Measurements from ENCODE around the gene THRB. TPM values are rescaled to one million over a fixed set of nuclear protein-coding genes. Genes with fewer than 3 reads are reported as not detected.

The THRB gene
- total RNA-seq, 1 experiment from 2014 or later, result not detected

- Histone ChIP-seq H3K4me2 (ENCODE audit: low read depth, low read length, poor library complexity, severe bottlenecking) (no peak overlapping the region), H3K4me1 (ENCODE audit: low read length) (no peaks in the 10 kb centered on the region), H3K9me3 (ENCODE audit: low read length) (no peaks in the 10 kb centered on the region), H3K27me3 (ENCODE audit: low read length) (no peaks in the 10 kb centered on the region), H2AFZ (ENCODE audit: low read length) (no peak overlapping the region), H3K9ac (ENCODE audit: low read length) (no peak overlapping the region), H3K79me2 (ENCODE audit: low read length) (no peaks in the 10 kb centered on the region), H3K36me3 (ENCODE audit: insufficient read depth, low read length) (no peaks in the 10 kb centered on the region), H3K27ac (ENCODE audit: low read length) (no peak overlapping the region), H4K20me1 (ENCODE audit: insufficient read depth, low read depth, low read length) (no peaks in the 10 kb centered on the region), H3K9me2 (replicated peaks; ENCODE audit: insufficient read depth, low read length) (no peaks in the 10 kb centered on the region), H3K4me3 (ENCODE audit: low read length) (no peak overlapping the region)
- no peak for DNase-seq
These were observed 135.5 kb downstream of the THRB start for GRCh38 chr3:24359102-24359501.

- Histone ChIP-seq H3K4me1 (ENCODE audit: low read length) (no peaks in the 10 kb centered on the region), H3K36me3 (ENCODE audit: insufficient read depth, low read length) (no peaks in the 10 kb centered on the region), H3K9ac (ENCODE audit: low read length) (no peak overlapping the region), H3K9me3 (ENCODE audit: low read length) (no peaks in the 10 kb centered on the region), H3K4me2 (ENCODE audit: low read depth, low read length, poor library complexity, severe bottlenecking) (no peak overlapping the region), H3K79me2 (ENCODE audit: low read length) (no peaks in the 10 kb centered on the region), H3K4me3 (ENCODE audit: low read length) (no peak overlapping the region), H3K27me3 (ENCODE audit: low read length) (no peaks in the 10 kb centered on the region), H4K20me1 (ENCODE audit: insufficient read depth, low read depth, low read length) (no peaks in the 10 kb centered on the region), H3K9me2 (replicated peaks; ENCODE audit: insufficient read depth, low read length) (no peaks in the 10 kb centered on the region), H3K27ac (ENCODE audit: low read length) (no peak overlapping the region), H2AFZ (ENCODE audit: low read length) (no peak overlapping the region)
- DNase-seq, result no peak
These were observed 137.0 kb downstream of the THRB start for GRCh38 chr3:24357635-24358034.

DNA sequence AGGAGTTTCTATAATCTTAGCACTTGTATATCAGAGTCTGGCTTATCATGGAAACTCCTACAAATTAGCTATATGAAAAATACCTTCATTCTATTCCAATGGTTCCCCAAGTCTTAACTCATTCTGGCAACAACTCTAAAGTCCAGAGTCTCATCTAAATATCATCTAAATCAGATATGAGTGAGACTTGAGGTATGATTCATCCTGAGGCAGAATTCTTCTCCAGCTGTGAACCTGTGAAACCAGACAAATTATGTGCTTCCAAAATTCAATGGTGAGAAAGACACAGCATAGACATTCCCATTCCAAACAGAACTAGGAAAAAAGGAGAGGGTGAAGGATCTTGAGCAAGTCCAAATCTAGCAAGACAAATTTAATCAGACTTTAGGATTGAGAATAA, 138.8 kb downstream of the THRB start:
- Histone ChIP-seq H3K27ac (ENCODE audit: low read length) (no peak overlapping the region), H3K4me1 (ENCODE audit: low read length) (no peaks in the 10 kb centered on the region), H4K20me1 (ENCODE audit: insufficient read depth, low read depth, low read length) (no peaks in the 10 kb centered on the region), H3K79me2 (ENCODE audit: low read length) (no peaks in the 10 kb centered on the region), H3K4me2 (ENCODE audit: low read depth, low read length, poor library complexity, severe bottlenecking) (no peak overlapping the region), H3K4me3 (ENCODE audit: low read length) (no peak overlapping the region), H3K27me3 (ENCODE audit: low read length) (no peaks in the 10 kb centered on the region), H3K9me3 (ENCODE audit: low read length) (no peaks in the 10 kb centered on the region), H3K9me2 (replicated peaks; ENCODE audit: insufficient read depth, low read length) (no peaks in the 10 kb centered on the region), H2AFZ (ENCODE audit: low read length) (no peak overlapping the region), H3K36me3 (ENCODE audit: insufficient read depth, low read length) (no peaks in the 10 kb centered on the region), H3K9ac (ENCODE audit: low read length) (no peak overlapping the region)
- DNase-seq, result no peak

DNA sequence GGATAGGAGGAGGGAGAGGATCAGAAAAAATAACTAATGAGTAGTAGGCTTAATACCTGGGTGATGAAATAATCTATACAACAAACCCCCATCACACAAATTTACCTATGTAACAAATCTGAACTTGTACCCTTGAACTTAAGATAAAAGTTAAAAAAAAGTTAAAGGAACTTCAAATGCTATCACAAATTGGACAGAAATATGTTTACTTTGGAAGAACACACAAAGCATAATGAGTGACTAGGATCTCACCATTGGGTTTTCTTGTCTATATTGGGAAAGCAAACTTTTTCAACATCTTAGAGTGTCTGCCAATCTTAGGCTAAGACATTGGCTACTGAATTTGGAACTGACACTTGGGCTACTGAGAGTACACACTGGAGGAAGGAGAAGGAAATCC, 140.4 kb downstream of the THRB start:
- Histone ChIP-seq H3K27me3 (ENCODE audit: low read length) (no peaks in the 10 kb centered on the region), H3K79me2 (ENCODE audit: low read length) (no peaks in the 10 kb centered on the region), H3K4me2 (ENCODE audit: low read depth, low read length, poor library complexity, severe bottlenecking) (no peak overlapping the region), H3K36me3 (ENCODE audit: insufficient read depth, low read length) (no peaks in the 10 kb centered on the region), H3K4me1 (ENCODE audit: low read length) (no peaks in the 10 kb centered on the region), H3K27ac (ENCODE audit: low read length) (no peak overlapping the region), H4K20me1 (ENCODE audit: insufficient read depth, low read depth, low read length) (no peaks in the 10 kb centered on the region), H3K4me3 (ENCODE audit: low read length) (no peak overlapping the region), H3K9ac (ENCODE audit: low read length) (no peak overlapping the region), H3K9me2 (replicated peaks; ENCODE audit: insufficient read depth, low read length) (no peaks in the 10 kb centered on the region), H3K9me3 (ENCODE audit: low read length) (no peaks in the 10 kb centered on the region), H2AFZ (ENCODE audit: low read length) (no peak overlapping the region)
- DNase-seq, result no peak

GRCh38 chr3:24352893-24353553, 141.6 kb downstream of the THRB start:
- Histone ChIP-seq H3K9me3 (ENCODE audit: low read length) (no peaks in the 10 kb centered on the region), H3K4me2 (ENCODE audit: low read depth, low read length, poor library complexity, severe bottlenecking) (no peak overlapping the region), H3K27ac (ENCODE audit: low read length) (no peak overlapping the region), H3K4me1 (ENCODE audit: low read length) (no peaks in the 10 kb centered on the region), H3K9ac (ENCODE audit: low read length) (no peak overlapping the region), H3K9me2 (replicated peaks; ENCODE audit: insufficient read depth, low read length) (no peaks in the 10 kb centered on the region), H4K20me1 (ENCODE audit: insufficient read depth, low read depth, low read length) (no peaks in the 10 kb centered on the region), H3K36me3 (ENCODE audit: insufficient read depth, low read length) (no peaks in the 10 kb centered on the region), H3K27me3 (ENCODE audit: low read length) (no peaks in the 10 kb centered on the region), H2AFZ (ENCODE audit: low read length) (no peak overlapping the region), H3K4me3 (ENCODE audit: low read length) (no peak overlapping the region), H3K79me2 (ENCODE audit: low read length) (no peaks in the 10 kb centered on the region)
- no peak for DNase-seq

GRCh38 chr3:24351779-24352469, 142.7 kb downstream of the THRB start:
- H2AFZ ChIP-seq (ENCODE audit: low read length), result no peak overlapping the region

GRCh38 chr3:24349367-24350019, 145.2 kb downstream of the THRB start:
- H3K36me3 ChIP-seq (ENCODE audit: insufficient read depth, low read length), result no peaks in the 10 kb centered on the region
- H3K9ac ChIP-seq (ENCODE audit: low read length), result no peak overlapping the region
- H3K9me3 ChIP-seq (ENCODE audit: low read length), result no peaks in the 10 kb centered on the region
- H3K4me3 ChIP-seq (ENCODE audit: low read length), result no peak overlapping the region
- H3K4me2 ChIP-seq (ENCODE audit: low read depth, low read length, poor library complexity, severe bottlenecking), result no peak overlapping the region
- H3K4me1 ChIP-seq (ENCODE audit: low read length), result no peaks in the 10 kb centered on the region
- no peaks in the 10 kb centered on the region for H3K79me2 ChIP-seq (ENCODE audit: low read length)
- no peak overlapping the region for H2AFZ ChIP-seq (ENCODE audit: low read length)
- H4K20me1 ChIP-seq (ENCODE audit: insufficient read depth, low read depth, low read length), result no peaks in the 10 kb centered on the region
- H3K27me3 ChIP-seq (ENCODE audit: low read length), result no peaks in the 10 kb centered on the region
- no peak for DNase-seq
- no peak overlapping the region for H3K27ac ChIP-seq (ENCODE audit: low read length)
- H3K9me2 ChIP-seq (replicated peaks; ENCODE audit: insufficient read depth, low read length), result no peaks in the 10 kb centered on the region

More at GRCh38 chr3:24351779-24352469, 142.7 kb downstream of the THRB start:
- Histone ChIP-seq H3K27me3 (ENCODE audit: low read length) (no peaks in the 10 kb centered on the region), H3K9me3 (ENCODE audit: low read length) (no peaks in the 10 kb centered on the region), H3K4me2 (ENCODE audit: low read depth, low read length, poor library complexity, severe bottlenecking) (no peak overlapping the region), H3K79me2 (ENCODE audit: low read length) (no peaks in the 10 kb centered on the region), H4K20me1 (ENCODE audit: insufficient read depth, low read depth, low read length) (no peaks in the 10 kb centered on the region), H3K27ac (ENCODE audit: low read length) (no peak overlapping the region), H3K36me3 (ENCODE audit: insufficient read depth, low read length) (no peaks in the 10 kb centered on the region), H3K4me1 (ENCODE audit: low read length) (no peaks in the 10 kb centered on the region), H3K9ac (ENCODE audit: low read length) (no peak overlapping the region), H3K4me3 (ENCODE audit: low read length) (no peak overlapping the region), H3K9me2 (replicated peaks; ENCODE audit: insufficient read depth, low read length) (no peaks in the 10 kb centered on the region)
- no peak for DNase-seq

DNA sequence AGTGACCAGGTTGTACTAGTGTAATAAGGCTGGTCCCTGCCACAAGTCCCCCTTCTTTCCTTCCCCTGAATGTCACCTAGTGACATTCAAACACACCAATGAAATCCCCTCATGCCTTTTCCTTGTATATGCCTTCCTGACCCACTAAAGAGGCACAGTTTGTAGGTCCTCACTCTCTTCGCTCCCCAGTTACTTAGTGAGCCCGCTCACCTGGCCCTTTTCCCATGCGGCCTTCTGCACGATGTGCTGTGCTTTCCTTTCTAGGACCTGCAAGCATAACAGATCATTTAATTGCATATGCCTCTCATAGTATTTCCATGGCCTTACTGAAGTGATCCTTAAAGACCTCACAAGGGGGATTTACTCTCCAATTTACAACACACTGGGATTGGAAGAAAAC, 146.3 kb downstream of the THRB start:
- Histone ChIP-seq H3K36me3 (ENCODE audit: insufficient read depth, low read length) (no peaks in the 10 kb centered on the region), H2AFZ (ENCODE audit: low read length) (no peak overlapping the region), H3K9me3 (ENCODE audit: low read length) (no peaks in the 10 kb centered on the region), H3K9ac (ENCODE audit: low read length) (no peak overlapping the region), H3K4me2 (ENCODE audit: low read depth, low read length, poor library complexity, severe bottlenecking) (no peak overlapping the region), H3K4me1 (ENCODE audit: low read length) (no peaks in the 10 kb centered on the region), H3K79me2 (ENCODE audit: low read length) (no peaks in the 10 kb centered on the region), H3K27ac (ENCODE audit: low read length) (no peak overlapping the region), H3K4me3 (ENCODE audit: low read length) (no peak overlapping the region), H3K27me3 (ENCODE audit: low read length) (no peaks in the 10 kb centered on the region), H4K20me1 (ENCODE audit: insufficient read depth, low read depth, low read length) (no peaks in the 10 kb centered on the region), H3K9me2 (replicated peaks; ENCODE audit: insufficient read depth, low read length) (no peaks in the 10 kb centered on the region)
- DNase-seq, result no peak

Measured in Karpas-422 (cell line).